ENCODE results near the gene MAN1C1. TPM values are rescaled to one million over a fixed set of nuclear protein-coding genes. Genes with fewer than 3 reads are reported as not detected.

The MAN1C1 gene
- total RNA-seq, 1 donor from 2014 or later: 5.0 TPM

DNA sequence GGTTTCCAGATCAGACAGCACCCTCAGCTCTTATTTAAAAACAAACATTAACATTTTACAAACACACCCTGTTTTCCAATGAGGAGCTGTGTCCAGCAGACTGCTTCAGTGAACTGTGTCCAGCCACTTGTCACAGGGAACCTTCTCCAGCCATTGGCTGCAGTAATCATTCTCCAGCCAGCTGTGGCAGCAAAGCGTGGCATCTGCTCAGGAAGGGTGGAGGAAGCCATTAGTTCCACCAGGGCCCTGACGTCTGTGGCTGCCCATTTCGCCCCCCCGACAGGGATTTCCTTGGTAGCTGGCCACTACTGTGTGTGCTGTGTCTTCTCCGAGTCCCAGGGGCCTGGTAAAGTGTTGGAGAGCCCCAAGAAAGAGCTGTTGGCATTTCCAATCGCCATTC is 120.5 kb downstream of the MAN1C1 start:
- H3K4me3 Mint-ChIP-seq (ENCODE audit: low read depth): no peak overlapping the region
- DNase-seq (ENCODE audit: low spot score): no peak
- no peaks in the 10 kb centered on the region for H3K4me1 Mint-ChIP-seq (ENCODE audit: low read depth)
- H3K27ac Mint-ChIP-seq: no peak overlapping the region
- H3K9me3 Mint-ChIP-seq: no peaks in the 10 kb centered on the region
- intact Hi-C loops (cut with micrococcal nuclease): no loop called here
- peaks cover 52% of the 10 kb centered on the region for H3K27me3 Mint-ChIP-seq (ENCODE audit: low read depth)
- no peaks in the 10 kb centered on the region for H3K36me3 Mint-ChIP-seq (ENCODE audit: low read depth)

DNA sequence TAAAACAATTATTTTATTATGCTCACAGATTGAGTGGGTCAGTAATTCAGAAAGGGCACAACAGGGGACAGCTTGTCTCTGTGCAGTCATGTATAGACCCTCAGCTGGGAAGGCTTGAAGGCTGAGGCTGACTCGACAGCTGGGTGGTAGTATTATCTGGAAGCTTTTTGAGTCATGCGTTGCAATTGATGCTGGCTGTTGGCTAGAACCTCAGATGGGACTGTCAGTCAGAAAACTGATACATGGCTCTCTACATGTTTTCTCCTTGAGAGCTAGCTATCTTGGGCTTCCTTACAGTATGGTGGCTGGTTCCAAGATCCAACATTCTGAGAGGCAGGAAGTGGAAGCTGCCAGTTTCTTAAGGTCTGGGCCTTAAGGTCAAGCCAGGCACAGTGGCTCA is 121.9 kb downstream of the MAN1C1 start:
- DNase-seq (ENCODE audit: low spot score): no peak
- intact Hi-C loops (cut with micrococcal nuclease): no loop called here
- H3K36me3 Mint-ChIP-seq (ENCODE audit: low read depth): no peaks in the 10 kb centered on the region
- no peak overlapping the region for H3K27ac Mint-ChIP-seq
- no peaks in the 10 kb centered on the region for H3K4me1 Mint-ChIP-seq (ENCODE audit: low read depth)
- H3K9me3 Mint-ChIP-seq: no peaks in the 10 kb centered on the region
- H3K4me3 Mint-ChIP-seq (ENCODE audit: low read depth): no peak overlapping the region
- H3K27me3 Mint-ChIP-seq (ENCODE audit: low read depth): peaks cover 49% of the 10 kb centered on the region

DNA sequence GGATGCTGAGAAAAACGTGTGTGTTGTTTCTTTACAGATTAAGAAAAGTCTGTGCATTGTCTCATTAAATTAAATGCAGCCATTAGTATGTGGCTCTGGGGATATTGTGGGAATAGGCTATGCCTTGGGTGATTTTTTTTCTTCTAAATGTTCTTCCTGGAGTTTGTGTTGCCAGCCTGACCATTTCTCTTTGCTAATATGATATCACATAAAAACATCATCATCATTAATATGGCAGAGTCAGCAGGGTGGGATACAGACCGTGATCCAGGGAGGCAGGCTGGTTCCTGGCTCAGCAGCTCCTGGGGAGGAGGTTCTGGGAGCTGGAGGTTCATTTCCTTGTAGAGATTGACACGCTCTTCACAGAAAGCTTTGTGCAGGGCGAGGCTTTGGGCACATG is 122.8 kb downstream of the MAN1C1 start:
- Mint-ChIP-seq H3K4me1 (ENCODE audit: low read depth) (no peaks in the 10 kb centered on the region), H3K27me3 (ENCODE audit: low read depth) (peaks cover 49% of the 10 kb centered on the region)

DNA sequence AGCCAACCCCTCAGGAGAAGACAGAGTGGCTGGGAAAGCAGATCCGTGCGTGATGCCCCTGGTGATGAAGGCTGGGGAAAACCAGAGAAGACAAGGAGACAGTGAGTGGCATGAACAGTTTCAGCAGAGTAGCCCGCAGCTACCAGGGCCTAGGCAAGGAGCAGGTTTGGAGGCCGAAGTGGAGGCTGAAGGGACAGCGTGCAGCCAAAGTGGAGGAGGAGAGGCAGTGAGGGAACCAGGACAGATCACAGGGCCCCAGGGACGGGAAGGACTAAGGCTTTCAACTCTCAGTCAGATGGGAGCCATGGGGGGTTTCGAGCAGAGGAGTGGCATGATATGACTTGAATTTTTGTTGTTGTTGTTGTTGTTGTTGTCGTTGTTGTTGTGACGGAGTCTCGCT is 123.5 kb downstream of the MAN1C1 start:
- no peaks in the 10 kb centered on the region for H3K9me3 Mint-ChIP-seq
- intact Hi-C loops (cut with micrococcal nuclease): no loop called here
- no peak for DNase-seq (ENCODE audit: low spot score)
- peaks cover 45% of the 10 kb centered on the region for H3K27me3 Mint-ChIP-seq (ENCODE audit: low read depth)
- H3K4me1 Mint-ChIP-seq (ENCODE audit: low read depth): no peaks in the 10 kb centered on the region
- no peak overlapping the region for H3K4me3 Mint-ChIP-seq (ENCODE audit: low read depth)
- no peak overlapping the region for H3K27ac Mint-ChIP-seq
- no peaks in the 10 kb centered on the region for H3K36me3 Mint-ChIP-seq (ENCODE audit: low read depth)

More for the DNA sequence above, 122.8 kb downstream of the MAN1C1 start:
- H3K4me3 Mint-ChIP-seq (ENCODE audit: low read depth): no peak overlapping the region
- intact Hi-C loops (cut with micrococcal nuclease): no loop called here
- no peak overlapping the region for H3K27ac Mint-ChIP-seq
- no peaks in the 10 kb centered on the region for H3K36me3 Mint-ChIP-seq (ENCODE audit: low read depth)
- DNase-seq (ENCODE audit: low spot score): no peak
- no peaks in the 10 kb centered on the region for H3K9me3 Mint-ChIP-seq

DNA sequence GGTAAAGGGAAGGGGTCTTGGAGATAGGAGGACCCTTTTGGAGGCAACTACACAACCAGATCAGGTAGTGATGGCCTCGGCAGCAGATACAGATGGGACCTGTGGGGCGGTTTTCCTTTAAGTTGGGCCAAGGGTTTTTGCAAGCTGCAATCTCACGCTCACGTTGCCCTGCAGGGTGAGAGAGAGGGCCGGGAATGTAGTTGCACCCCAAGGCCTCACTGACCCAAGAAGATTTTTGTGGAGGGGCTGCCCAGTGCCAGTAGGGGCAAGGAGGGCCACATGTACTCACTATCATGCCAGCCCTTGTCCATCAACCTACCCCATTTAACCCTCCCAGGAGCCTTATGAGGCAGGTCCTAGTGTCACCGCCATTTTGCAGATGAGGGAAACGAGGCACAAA is 125.7 kb downstream of the MAN1C1 start:
- no peak for DNase-seq (ENCODE audit: low spot score)
- no peaks in the 10 kb centered on the region for H3K4me1 Mint-ChIP-seq (ENCODE audit: low read depth)
- intact Hi-C loops (cut with micrococcal nuclease): no loop called here
- H3K36me3 Mint-ChIP-seq (ENCODE audit: low read depth): no peaks in the 10 kb centered on the region
- H3K27ac Mint-ChIP-seq: no peak overlapping the region
- no peaks in the 10 kb centered on the region for H3K9me3 Mint-ChIP-seq
- H3K4me3 Mint-ChIP-seq (ENCODE audit: low read depth): no peak overlapping the region
- peaks cover 34% of the 10 kb centered on the region for H3K27me3 Mint-ChIP-seq (ENCODE audit: low read depth)

DNA sequence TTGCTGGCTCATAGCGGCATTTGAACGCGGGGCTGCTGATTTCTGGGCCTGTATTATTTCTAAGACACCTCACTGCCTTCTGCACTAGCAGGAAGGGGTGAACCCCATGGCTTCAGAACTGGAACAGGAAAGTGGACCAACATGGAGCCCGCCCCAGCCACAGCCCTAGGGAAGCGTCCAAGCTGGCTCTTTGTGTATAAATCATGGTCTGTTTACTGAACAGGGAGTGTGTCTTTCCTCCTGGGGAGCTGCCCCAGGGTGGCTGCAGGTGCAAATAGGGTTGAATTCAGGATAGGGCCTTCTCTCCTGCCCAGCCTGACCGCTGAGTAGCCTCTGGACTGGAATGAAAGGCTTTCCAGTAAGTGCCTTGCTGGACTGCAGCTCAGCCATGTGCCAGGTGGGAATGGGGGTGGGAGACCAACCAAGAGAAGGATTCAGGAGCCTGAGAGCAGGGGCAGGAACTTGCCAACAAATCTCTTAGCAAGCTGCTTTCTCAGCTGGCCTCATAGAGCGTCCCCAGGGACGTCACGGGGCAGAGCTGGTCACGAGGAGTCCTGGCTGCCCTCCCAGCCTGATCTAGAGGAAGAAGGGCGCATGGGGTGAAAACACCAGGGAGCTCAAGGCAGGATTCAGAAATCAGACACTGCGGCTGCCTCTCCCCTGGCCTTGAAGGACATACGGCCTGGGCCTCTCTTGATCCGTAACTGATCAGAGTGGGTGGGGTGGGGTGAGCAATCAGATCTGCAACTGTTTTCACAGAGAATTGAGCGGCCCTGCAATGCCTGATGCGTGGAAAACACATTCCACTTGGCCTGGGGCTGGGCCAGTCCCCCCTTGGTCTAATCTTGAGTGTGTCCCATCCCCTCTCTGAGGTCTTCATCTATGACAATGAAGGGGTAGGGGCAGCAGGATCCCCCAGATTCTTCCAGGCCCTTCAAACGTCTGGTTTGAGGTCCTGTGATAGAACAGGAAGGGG is 126.9 kb downstream of the MAN1C1 start:
- H3K4me1 Mint-ChIP-seq (ENCODE audit: low read depth): no peaks in the 10 kb centered on the region
- no peak overlapping the region for H3K4me3 Mint-ChIP-seq (ENCODE audit: low read depth)
- H3K36me3 Mint-ChIP-seq (ENCODE audit: low read depth): no peaks in the 10 kb centered on the region
- no peak for DNase-seq (ENCODE audit: low spot score)
- H3K27me3 Mint-ChIP-seq (ENCODE audit: low read depth): peaks cover 37% of the 10 kb centered on the region
- intact Hi-C loops (cut with micrococcal nuclease): no loop called here
- no peaks in the 10 kb centered on the region for H3K9me3 Mint-ChIP-seq
- H3K27ac Mint-ChIP-seq: no peak overlapping the region

DNA sequence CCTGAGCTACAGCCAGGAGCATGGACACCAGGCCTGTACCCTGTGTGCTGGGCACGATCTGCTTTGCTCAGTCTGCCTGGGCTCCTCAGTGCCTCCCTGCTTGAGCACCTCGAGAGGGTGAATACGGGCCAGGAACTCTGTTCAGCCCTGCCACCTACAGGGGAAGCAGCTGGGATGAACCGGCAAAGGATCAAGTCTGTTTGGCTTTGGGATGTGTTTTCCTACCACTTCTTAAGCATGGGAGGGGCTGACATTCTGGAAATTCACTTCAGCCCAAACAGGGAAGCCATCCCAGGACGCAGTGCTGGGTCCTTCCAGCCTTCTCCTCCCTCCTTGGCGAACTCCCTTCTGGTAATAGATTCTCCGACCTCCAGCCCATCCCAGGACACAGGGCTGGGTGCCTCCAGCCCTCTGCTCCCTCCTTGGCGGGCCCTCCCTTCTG is 127.6 kb downstream of the MAN1C1 start:
- DNase-seq (ENCODE audit: low spot score): no peak
- Mint-ChIP-seq H3K4me1 (ENCODE audit: low read depth) (no peaks in the 10 kb centered on the region), H3K27me3 (ENCODE audit: low read depth) (peaks cover 35% of the 10 kb centered on the region), H3K9me3 (no peaks in the 10 kb centered on the region), H3K27ac (no peak overlapping the region), H3K4me3 (ENCODE audit: low read depth) (no peak overlapping the region), H3K36me3 (ENCODE audit: low read depth) (no peaks in the 10 kb centered on the region)
- intact Hi-C loops (cut with micrococcal nuclease): no loop called here

DNA sequence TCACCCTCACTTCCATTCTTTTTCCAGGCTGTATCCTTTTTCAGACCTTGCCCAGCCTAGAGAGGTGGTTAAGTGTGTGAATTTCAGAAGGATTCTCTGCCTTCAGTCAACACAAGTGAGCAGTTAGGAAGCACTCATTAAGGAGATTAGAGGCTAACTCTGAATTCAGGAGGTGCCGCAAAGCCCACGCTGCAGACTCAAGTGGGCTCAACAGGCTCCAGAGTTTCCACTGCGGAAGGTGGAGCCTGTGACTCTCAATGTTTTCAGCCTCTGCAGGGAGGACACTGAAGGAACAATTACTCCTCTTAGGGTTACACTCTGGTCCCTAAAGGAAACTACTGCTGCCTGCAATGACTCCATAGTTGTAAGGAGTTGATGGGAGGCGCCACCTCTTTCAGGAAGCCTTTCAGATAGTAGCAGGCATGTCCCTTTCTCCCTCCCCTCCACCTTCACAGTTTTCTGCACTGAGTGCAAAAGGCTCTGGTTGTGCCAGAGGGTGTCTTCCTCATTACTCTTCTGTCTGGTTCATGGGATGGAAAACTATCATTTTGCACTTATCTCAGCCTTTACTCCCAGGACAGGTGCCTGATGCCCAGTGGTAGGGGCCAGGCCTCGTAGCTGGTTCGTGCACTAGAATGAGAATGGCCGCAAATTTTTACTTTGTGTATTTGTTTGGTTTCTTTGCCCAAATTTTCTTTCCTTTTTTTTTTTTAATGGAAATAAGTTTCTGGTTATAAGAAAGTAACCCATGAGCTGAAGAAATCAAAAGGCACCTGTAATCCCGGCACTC is 128.2 kb downstream of the MAN1C1 start:
- Mint-ChIP-seq H3K27ac (no peak overlapping the region), H3K9me3 (no peaks in the 10 kb centered on the region), H3K4me1 (ENCODE audit: low read depth) (no peaks in the 10 kb centered on the region), H3K27me3 (ENCODE audit: low read depth) (peaks cover 29% of the 10 kb centered on the region), H3K4me3 (ENCODE audit: low read depth) (no peak overlapping the region), H3K36me3 (ENCODE audit: low read depth) (no peaks in the 10 kb centered on the region)
- intact Hi-C loops (cut with micrococcal nuclease): no loop called here
- no peak for DNase-seq (ENCODE audit: low spot score)

DNA sequence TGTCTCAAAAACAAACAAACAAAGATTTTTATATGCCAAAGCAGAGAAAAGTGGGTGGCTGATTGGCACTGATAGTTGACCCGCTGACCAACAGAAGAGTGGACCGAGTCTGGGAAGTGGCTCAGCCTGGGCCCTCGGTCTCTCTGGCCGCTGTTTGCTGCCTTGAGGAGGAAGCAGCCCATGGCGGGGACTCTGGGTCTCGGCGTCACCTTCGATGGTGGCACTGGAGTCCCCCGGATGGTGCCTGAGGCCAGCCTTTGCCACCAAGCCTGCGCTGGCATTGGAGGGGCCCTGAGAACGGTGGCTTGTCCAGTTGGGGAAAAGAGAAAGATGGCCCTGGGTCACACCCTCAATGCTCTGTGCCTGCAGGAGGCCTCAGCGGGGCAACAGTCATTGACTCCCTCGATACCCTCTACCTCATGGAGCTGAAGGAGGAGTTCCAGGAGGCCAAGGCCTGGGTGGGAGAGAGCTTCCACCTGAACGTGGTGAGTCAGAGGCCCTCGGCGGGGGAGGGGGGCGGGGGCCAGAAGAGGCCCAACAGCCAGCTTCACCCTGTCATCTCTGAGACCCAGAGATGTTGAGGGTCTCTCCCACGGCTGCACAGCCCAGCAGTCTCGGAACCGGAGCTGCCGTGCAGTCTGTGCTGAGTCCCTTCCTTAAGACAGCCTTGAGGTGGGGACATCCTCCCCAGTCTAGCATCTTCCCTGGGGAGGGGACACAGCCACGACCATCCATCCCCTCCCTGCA is 129.9 kb downstream of the MAN1C1 start:
- H3K4me1 Mint-ChIP-seq (ENCODE audit: low read depth): no peaks in the 10 kb centered on the region
- no peaks in the 10 kb centered on the region for H3K9me3 Mint-ChIP-seq
- intact Hi-C loops (cut with micrococcal nuclease): no loop called here
- H3K36me3 Mint-ChIP-seq (ENCODE audit: low read depth): no peaks in the 10 kb centered on the region
- H3K27me3 Mint-ChIP-seq (ENCODE audit: low read depth): peaks cover 23% of the 10 kb centered on the region
- H3K4me3 Mint-ChIP-seq (ENCODE audit: low read depth): no peak overlapping the region
- DNase-seq (ENCODE audit: low spot score): no peak
- no peak overlapping the region for H3K27ac Mint-ChIP-seq

DNA sequence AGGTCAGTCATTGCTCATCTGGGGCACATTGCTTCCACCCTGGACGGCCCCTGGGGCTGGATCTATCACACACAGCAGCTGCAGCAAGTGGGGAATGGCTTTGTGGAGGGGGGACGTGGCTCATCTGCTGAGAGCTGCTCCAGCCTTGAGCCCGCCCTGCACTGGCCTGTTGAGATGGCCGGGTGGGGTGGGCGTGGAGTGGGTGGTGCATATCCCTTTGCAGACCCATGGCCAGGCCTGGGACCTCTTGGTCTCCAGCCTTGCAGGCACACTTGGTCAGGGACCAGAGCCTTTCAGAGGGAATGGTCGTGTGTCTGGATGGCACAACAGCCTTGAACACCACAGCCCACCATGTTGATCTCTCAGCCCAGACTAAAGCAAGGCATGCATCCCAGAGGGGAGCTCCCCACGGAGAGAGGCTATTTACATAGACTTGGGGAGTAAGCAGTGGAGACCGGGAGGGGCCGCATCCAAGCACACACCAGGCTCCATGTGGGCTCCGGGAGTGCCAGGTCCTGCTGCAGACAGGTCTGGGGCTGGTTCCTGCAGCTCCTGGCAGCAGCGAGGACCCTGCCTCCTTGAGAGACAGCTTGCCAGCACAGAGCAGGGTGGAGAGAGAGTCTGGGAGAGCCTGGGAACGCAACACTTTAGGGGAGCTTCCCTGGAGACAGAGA is 130.6 kb downstream of the MAN1C1 start:
- DNase-seq (ENCODE audit: low spot score): no peak
- Mint-ChIP-seq H3K9me3 (no peaks in the 10 kb centered on the region), H3K27me3 (ENCODE audit: low read depth) (peaks cover 20% of the 10 kb centered on the region), H3K4me3 (ENCODE audit: low read depth) (no peak overlapping the region), H3K36me3 (ENCODE audit: low read depth) (no peaks in the 10 kb centered on the region), H3K4me1 (ENCODE audit: low read depth) (no peaks in the 10 kb centered on the region), H3K27ac (no peak overlapping the region)
- intact Hi-C loops (cut with micrococcal nuclease): no loop called here

DNA sequence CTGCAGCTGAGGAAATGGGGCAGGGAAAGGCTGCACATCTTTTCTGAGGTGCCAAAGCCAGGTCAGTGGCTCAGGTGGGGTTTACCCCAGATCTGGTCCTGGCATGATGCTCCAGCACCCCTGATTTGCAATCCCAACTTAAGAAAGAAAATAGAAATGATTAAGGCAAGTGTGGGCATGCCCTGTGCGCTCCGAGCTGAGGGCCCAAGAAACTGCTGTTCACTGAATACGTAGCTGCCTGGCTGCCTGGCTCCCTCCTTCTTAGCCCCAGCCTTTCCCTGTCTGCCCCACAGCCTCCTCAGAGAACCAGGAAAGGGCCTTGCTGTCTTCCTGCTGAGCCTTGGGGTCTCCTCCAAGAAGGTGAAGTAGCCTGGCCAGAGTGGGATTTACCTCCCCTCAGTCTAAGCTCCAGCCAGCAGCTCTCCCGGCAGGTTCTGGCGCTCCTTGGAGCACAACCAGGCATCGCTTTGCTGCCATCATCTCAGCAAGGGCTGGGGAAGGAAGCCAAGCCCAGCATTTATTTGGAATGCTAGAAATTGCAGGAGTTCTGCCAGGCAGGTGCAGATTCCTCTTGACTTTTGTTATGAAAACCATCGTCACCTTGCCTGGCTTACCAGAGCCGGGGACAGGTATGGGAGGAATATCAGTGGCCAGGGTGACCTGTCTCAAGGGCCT is 132.1 kb downstream of the MAN1C1 start:
- H3K36me3 Mint-ChIP-seq (ENCODE audit: low read depth): no peaks in the 10 kb centered on the region
- no peaks in the 10 kb centered on the region for H3K9me3 Mint-ChIP-seq
- intact Hi-C loops (cut with micrococcal nuclease): no loop called here
- no peak overlapping the region for H3K27ac Mint-ChIP-seq
- no peak overlapping the region for H3K4me3 Mint-ChIP-seq (ENCODE audit: low read depth)
- H3K4me1 Mint-ChIP-seq (ENCODE audit: low read depth): no peaks in the 10 kb centered on the region
- peaks cover 18% of the 10 kb centered on the region for H3K27me3 Mint-ChIP-seq (ENCODE audit: low read depth)
- no peak for DNase-seq (ENCODE audit: low spot score)
